HG03175 (cell line): ENCODE measurements around the gene SLC25A26.
"Not testable (repeated sequence)": the region's sequence is repeated elsewhere in the genome, so short reads cannot be mapped to it uniquely, and the experiment has no call there.

Experiments used
- ATAC-seq: cut with Tn5 transposase; IDR thresholded peaks from one replicate; pipeline ENCODE4 v1.9.1; 2021; ENCODE audit warnings: mild to moderate bottlenecking, moderate library complexity; ENCODE audit not compliant: unreplicated experiment

SLC25A26 gene

GRCh38 chr3:66406831-66407610, 186.2 kb downstream of the SLC25A26 start:
- ATAC-seq, result no peak

GRCh38 chr3:66407611-66408218, 186.9 kb downstream of the SLC25A26 start:
- peak; percentile 81 for ATAC-seq

- ATAC-seq, result no peak
Observed at GRCh38 chr3:66409771-66410754, 189.3 kb downstream of the SLC25A26 start.

DNA sequence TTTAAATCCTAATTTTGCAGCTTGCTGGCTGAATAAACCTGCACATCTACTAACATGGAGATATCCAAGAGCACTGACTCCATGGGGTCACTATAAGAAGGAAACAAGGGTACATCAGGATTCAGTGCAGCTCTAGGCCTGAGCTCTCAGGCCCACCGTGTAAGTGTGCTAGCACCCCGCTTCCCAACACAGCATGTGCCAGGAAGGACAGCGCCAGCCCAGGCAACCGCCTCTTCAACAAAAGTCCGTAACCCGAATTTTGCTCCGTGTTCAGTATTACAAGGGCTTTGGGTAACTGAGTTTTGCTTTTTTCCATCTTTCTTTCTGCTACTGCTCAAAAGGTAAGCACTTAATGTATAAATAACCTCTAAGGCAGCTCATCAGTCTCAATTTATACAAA, 190.2 kb downstream of the SLC25A26 start:
- no peak for ATAC-seq

DNA sequence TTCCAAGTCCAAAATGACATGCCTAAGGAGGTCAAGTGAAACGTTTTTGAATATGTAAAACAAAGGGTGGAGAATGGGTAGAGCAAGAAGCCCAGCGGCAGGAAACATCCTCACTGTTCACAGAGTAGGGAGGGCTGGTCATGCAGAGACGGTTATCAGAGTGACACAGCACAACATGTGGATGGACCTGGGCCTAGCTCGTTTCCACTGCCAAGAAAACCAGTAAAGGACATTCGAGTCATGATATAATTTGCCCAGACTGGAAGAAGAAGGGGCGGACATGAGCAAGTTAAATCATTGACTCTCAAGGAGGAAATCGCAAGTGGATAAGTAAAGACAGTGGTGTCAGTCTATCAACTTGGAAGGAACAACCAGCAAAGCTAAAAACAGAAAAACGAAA, 190.7 kb downstream of the SLC25A26 start:
- no peak for ATAC-seq

GRCh38 chr3:66411961-66412887, 191.4 kb downstream of the SLC25A26 start:
- ATAC-seq, result no peak

DNA sequence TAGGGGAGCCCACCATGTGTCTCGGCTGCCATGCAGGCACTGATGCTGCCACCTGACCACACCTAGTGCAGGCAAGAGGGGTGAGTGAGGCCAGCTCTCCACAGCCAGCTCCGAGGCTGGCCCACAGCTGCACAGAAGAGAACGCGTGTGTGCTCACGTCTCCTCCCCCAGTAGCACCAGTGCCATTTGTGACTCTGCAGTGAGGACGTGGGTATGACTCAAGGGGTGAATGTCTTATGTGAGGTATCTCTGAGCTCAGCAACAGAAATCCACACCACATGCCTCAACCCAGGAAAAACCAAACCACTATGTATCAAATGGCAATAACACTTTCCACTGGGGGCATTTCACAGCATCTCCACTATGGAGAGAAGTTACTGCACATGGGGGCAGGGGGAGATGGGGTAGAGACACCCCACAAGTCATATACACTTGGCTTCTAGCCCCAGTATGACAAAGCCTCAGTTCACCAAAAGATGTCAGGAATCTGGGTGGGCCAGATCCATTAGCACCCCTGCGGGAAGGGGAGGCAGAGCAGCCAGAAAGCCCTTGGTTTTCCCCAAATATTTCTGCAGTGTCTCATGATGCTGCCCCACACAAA, 192.4 kb downstream of the SLC25A26 start:
- ATAC-seq, result no peak

DNA sequence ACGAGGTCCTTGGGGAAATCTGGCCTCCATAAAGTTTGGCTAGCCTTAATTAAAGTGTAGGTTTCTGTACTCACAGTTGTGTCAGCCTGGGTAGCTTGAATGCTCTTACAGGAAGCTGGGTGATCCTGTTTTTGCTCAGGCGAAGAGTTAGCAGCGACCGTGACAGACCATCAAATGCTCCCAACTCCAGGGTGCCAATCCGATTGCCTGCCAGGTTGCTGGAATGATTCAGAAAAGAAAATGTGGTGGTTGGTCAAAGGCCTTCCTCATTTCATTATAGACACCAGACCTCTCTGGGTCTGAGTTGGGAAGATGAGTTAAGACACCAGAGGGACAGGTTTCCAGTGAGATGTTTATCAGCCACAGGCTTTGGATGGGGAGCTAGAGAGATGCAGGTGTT, 194.0 kb downstream of the SLC25A26 start:
- no peak for ATAC-seq

DNA sequence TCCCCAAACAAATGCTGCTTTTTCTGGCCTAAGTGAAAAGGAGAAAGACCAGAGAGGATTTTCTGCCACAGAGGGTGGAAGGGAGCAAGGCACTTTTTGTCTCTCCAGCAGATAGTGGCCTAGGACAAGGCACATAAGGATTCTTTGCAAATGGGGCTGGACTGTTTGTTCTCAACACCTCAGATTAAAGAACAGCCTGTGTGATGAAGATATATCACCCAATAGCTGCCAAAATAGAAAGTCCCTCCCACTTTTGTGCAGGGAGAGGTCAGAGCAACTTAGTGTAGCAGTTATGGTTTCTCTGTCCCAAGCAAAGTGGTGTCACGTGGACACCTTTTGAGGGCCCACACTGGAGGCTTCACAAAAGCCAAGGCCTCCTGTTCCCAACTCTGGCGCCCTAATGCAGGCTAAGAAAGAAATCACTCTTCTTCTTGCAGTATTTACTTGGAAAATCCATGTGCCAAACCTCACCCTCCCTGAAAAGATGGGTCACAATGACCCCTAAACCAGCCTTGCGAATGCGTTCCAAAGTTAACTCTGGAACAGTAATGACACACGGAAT, 195.1 kb downstream of the SLC25A26 start:
- ATAC-seq, result no peak

DNA sequence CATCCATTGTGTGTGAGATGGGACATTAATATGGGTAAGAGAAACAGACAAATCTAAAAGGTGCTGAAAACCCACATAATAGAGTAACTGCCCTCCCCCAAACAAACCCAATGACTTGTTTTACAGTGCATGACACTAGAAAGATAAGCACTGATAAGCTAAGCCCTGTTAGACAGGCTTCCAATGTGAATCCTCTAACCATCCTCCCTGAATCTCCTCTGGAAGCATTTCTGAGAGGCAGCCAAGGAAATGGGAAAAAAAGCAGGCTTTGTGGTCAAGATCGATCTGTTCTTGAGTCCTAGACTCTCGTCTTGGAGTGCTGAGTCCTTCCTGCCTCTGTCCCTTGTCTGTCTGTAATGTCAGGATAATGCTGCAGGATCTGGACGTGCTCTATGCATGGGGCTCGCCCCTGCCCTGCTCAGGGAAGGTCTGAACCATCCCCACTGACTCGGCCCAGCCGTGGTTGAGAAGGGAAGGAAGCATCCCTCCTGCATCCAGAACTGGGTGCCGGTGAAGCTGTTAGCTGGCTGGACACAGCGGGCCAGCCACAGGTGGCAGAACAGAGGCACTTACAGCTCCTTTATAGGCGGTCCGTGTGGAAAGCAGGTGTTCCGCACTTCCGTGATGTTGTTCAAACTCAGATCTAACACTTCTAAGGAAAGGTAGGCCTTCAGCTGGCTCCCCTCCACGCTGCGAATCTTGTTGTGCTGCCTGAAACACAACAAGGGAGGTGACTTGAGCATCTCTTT, 195.9 kb downstream of the SLC25A26 start:
- ATAC-seq, result no peak

DNA sequence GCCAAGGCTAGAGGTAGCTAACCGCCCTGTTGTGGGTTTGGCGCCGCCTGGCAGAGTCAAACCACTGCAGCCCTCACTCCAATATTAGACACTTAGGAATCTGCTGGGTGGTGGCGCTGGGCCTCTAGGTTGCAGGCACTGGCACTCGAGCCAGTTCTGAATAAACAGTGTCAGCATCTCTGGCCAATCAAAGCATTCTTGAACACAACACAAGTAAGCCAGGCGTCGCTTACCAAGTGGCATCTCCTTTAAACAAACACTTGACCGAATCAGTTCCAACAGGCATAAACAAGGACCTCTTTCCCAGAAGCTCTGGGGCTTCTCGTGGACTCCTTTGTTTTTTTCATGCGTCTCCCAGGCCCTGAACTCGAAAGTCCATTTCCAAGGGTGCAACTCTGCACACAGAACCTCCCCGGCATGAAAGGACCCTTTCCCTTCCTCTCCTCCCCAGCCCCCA, 197.7 kb downstream of the SLC25A26 start:
- ATAC-seq, result no peak

DNA sequence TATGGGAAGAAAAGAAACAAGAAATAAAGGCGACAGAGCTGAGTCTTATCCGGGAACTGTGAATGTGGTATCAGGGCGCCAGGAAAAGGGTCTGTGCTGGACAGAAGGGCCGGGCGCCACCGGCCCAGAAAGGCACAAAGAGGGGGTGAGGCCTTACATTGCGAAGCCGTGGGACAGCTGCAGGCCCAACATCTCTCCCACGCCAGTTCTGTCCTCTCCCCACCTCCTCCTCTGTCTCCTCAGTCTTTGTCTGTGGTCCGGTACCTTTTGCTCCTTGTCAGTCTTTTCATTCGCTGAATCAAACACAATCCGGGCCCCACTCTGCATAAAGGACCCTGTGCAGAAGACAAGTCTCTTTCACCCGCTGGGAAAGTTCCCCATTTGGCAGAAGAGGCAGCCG, 198.2 kb downstream of the SLC25A26 start:
- ATAC-seq, result no peak

DNA sequence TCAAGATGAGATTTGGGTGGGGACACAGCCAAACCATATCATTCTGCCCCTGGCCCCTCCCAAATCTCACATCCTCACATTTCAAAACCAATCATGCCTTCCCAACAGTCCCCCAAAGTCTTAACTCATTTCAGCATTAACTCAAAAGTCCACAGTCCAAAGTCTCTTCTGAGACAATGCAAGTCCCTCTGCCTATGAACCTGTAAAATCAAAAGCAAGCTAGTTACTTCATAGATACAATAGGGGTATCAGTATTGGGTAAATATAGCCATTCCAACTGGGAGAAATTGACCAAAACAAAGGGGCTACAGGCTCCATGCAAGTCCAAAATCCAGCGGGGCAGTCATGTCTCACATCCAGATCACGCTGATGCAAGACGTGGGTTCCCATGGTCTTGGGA, 200.3 kb downstream of the SLC25A26 start:
- ATAC-seq, result not testable (repeated sequence)

DNA sequence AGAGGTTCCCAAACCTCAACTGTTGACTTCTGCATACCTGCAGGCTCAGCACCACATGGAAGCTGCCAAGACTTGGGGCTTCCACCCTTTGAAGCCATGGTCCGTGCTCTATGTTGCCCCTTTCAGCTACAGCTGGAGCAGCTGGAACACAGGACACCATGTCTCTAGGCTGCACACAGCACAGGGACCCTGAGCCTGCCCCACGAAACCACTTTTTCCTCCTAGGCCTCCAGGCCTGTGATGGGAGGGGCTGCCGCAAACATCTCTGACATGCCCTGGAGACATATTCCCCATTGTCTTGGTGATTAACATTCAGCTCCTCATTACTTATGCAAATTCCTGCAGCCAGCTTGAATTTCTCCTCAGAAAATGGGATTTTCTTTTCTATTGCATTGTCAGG, 201.1 kb downstream of the SLC25A26 start:
- ATAC-seq, result not testable (repeated sequence)

DNA sequence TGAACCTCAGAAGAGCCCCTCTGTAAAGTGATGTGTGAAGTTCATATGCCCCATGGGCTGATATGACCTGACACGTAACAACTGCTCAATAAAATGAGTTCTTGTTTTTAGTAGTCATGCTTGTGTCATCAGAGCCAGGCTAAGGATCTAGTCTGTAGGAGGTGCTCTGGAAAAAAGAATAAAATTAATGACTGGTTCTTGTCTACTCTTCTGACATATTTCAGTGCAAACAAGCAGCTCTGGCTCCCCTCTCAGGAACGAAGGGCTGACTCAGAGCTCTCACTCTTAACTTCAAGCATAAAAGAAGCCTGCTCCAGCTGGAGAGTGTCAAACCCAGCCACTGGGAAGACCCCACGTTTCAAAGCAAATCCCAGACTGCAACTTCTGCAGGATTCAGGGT, 203.0 kb downstream of the SLC25A26 start:
- no peak for ATAC-seq

DNA sequence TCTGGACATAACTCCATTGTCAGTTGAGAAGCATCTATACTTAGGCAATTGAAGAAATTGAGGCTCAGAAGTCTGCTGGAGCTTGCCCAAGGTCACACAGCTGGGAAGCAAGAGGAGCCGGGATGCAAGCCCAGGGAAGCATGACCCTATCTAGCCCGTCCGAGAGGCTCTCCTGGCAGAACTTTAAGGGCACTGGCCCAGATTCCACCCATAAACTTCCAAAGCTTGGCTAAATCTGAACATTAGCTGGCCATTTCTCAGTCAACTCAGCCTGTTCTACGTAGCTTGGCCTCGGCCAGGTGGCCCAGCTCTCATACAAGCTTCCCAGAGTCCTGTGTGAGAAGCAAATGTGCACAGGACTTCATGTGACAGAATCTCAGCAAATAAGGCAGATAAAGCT, 204.2 kb downstream of the SLC25A26 start:
- ATAC-seq, result no peak

- no peak for ATAC-seq
Observed at GRCh38 chr3:66425576-66426114, 204.8 kb downstream of the SLC25A26 start.

DNA sequence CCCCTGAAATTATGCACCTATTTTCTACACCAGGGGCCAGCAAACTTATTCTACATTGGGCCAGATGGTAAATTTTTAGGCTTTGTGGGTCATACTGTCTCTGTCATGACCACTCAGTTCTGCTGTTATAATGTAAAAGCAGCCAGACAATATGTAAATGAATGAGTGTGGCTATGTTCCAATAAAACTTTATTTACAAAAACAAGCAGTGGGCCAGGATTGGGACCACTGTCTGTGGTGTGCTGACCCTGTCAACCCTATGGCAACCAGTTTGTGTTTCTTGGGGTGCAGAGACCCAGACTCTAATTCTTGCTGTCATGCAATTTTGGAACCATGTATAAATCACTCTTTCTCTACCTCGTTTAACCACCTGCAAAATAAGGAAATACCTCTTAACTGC, 205.3 kb downstream of the SLC25A26 start:
- ATAC-seq, result no peak

DNA sequence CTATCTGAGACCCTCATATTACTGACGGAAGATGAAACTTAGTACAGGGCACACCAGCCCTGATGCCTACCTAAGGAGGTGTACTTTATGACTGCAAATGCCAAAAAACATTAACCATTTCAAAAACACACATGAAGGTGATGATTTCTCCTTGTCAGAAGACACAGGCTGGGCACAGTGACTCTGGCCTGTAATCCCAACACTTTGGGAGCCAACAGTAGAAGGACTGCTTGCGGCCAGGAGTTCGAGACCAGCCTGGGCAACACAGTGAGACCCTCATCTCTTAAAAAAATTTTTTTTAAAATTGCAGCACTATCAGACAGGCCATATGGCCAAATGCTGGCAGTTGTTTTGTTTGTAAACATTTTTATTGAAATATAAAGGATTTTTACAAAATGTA, 206.6 kb downstream of the SLC25A26 start:
- no peak for ATAC-seq
